Transverse colon (tissue), 3 donors: ENCODE results near the gene ATAT1.

ENCODE experiments used
- CTCF ChIP-seq, 5 experiments: fragments of 200-600 bp in 3 of 5; fragments of 450-650 bp in 2 of 5; sonication (generic) in 3 of 5; IDR thresholded peaks; 1 replicate in 2 of 5; 2 replicates in 3 of 5; pipeline ENCODE4 v1.5.1; 2016 to 2017; ENCODE audit warnings: antibody characterized with exemption in 5 of 5, inconsistent platforms in 3 of 5, mild to moderate bottlenecking in 2 of 5, moderate library complexity in 1 of 5
- POLR2A ChIP-seq: fragments of 450-650 bp; IDR thresholded peaks from one replicate; pipeline ENCODE4 v1.6.1; 2016; ENCODE audit warnings: antibody characterized with exemption, mild to moderate bottlenecking, moderate library complexity

GRCh38 chr6:30601436-30601814 lies 25.2 kb upstream of the ATAT1 start:
- no peak for TF ChIP-seq CTCF (IDR thresholded peaks at IDR 0.05)
- TF ChIP-seq POLR2A = no peak
